CD1c-positive myeloid dendritic cell (primary cell): ENCODE measurements around the gene PLCB1.

Source experiments
- DNase-seq: peaks from one replicate; pipeline ENCODE4 v3.0.0-alpha.2; 2016; ENCODE audit errors: extremely low spot score

Gene PLCB1

GRCh38 chr20:8720089-8720488 lies 588.0 kb downstream of the PLCB1 start:
- no peak for DNase-seq

GRCh38 chr20:8721098-8721497 lies 589.0 kb downstream of the PLCB1 start:
- peak; percentile 61 for DNase-seq

DNA sequence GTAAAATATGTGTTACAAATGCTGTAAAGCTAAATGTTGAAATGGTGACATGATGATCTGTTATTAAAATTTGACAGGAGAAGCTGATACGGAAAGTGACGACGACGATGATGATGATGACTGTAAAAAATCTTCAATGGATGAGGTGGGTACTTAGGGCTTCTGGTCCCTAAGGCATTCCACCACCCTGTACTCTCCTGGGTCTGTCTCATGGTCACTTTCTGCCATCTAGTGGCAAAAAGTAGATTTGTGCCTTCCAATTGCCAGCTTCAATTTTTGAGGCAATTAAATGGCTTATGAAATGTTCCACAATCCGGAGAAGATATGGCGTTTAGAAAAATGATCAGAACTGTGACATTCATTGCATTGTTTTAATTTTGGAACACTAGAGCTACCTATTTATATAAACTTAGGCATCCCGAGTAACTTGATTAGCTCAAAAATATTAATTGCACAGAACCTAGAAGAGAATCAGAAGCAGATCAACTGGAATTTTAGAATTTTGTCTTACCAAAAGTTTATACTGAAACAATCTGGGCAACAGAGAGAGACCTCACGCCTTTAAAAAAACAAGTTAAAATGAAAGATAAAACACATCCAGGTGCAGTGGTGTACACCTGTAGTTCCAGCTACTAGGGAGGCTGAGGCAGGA lies 590.3 kb downstream of the PLCB1 start:
- DNase-seq = peak; percentile 76

GRCh38 chr20:8723296-8723695 lies 591.2 kb downstream of the PLCB1 start:
- DNase-seq = no peak

GRCh38 chr20:8724884-8725283 lies 592.8 kb downstream of the PLCB1 start:
- DNase-seq = no peak

DNA sequence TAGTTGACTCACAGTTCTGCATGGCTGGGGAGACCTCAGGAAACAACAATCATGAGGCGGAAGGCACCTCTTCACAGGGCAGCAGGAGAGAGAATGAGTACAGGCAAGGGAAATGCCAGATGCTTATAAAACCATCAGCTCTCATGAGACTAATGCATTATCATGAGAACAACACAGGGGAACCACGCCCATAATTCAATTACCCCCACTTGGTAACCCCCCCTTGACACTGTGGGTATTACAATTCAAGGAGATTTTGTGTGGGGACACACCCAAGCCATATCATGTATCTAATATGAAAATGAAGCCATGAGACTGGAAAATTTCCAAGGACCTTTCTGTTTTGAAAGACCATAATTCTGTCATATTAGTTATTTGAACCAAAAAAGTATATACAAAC lies 594.4 kb downstream of the PLCB1 start:
- no peak for DNase-seq

DNA sequence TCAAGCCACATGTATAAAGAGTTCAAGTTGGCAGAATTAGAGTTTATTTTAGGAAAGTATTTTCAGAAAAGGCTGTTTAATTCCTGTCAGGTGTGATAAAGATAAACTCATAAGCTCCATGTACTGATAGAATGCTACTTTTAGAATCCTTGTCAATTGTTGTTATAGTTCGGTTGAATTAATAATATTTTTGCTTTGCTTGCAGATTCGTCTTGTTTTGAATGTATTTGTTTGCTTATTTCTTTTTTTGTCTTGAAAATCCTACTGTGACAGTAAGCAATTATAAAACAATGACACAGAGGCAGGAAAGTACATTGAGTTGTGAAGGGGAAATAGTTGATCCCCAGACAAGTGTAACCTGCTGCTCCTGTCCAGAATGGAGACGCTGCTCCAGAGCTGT lies 602.9 kb downstream of the PLCB1 start:
- DNase-seq = no peak

- no peak for DNase-seq
Observed at GRCh38 chr20:8735674-8736073, 603.6 kb downstream of the PLCB1 start.

- DNase-seq = no peak
Observed at GRCh38 chr20:8740265-8740664, 608.2 kb downstream of the PLCB1 start.

- no peak for DNase-seq
Observed at GRCh38 chr20:8744228-8744844, 612.3 kb downstream of the PLCB1 start.

GRCh38 chr20:8749101-8749500 lies 617.0 kb downstream of the PLCB1 start:
- DNase-seq = no peak

DNA sequence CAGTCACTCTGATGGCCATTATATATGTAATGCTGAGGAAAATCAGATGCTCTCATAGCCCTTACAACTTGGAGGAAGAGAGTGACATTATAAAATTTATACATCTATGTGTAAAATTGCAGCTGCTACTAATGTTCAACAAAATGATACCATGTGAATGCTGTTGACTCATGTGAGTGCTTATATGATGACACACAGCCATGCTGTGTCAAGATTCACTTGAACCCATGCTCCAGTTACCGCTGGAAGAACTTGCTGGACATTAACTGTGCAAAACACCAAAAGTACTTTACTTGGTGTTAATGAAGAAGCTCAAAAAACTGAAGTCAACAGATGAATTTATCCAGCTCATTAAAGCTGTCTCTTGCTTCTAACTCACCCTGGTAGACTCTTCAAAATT lies 617.9 kb downstream of the PLCB1 start:
- no peak for DNase-seq

DNA sequence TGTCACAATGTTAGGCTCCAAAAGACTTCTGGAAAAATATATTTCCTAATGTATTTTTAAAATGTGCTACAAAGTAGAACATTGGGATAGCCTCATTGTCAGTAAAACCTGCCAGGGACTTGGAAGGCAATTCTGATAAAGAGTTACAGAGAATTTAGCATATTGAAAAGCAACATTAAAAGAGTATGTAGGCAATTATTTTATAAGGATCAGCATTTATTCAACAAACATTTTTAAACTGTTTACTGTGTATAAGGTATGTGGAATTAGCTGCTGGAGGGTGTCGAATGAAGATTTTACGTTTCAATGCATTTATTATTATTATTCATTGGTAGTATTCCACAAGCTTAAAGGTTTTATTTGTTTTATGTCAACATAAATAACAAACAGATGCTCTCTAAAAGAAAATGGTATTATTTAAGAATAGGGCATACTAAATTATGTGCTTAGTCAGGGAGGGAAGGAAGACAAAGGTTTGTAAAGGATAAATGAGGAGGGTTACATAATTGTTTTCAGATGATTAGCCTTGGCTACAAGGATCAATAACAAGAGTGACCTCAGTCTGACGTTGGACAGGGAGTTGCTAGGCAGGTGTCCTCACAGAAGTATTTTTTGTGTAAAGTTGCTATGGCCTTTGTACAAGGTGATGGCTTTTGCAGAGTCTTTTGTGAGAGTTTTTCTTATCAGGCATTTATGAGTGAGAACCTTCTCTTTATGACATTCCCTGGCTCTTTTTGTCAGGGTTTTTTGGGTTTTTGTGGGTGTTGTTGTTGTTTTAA lies 623.5 kb downstream of the PLCB1 start:
- no peak for DNase-seq

DNA sequence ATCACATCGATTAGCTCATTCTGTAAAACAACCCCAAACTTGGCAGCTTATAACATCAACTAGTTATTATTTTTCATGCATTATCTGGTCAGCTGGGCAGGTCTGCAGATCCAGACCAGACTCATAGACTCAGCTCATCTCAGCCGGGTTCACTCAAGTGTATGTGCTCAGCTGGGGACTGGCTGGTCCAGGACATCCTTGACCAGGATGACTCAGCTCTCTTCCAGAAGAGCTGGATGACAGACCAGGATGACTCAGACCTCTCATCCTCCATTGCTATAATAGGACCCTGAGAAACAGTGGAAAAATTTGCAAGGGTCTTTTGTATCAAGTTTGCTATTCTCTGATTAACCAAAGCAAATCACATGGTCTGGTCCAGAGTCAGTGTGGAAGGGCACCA lies 624.3 kb downstream of the PLCB1 start:
- DNase-seq = no peak

DNA sequence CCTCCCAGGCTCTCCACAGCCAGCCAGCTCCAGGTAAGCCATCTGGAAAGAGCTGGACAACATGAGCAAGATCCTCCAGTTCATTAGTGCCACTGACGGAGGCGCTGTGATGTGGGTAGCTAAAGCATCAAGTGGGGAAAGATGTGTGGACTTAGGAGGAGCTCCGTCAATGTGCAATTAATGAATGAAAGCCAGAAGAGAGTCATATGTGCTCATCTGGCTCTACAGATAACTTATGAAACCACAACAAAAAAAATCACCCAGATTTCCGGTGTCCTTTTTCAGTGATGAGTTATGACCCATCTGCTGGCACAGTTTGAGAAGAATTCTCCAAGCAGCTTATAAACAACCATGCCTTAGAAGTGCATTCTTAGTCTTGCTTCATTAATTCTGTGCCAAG lies 625.1 kb downstream of the PLCB1 start:
- DNase-seq = no peak

GRCh38 chr20:8764344-8764962 lies 632.4 kb downstream of the PLCB1 start:
- DNase-seq = no peak

DNA sequence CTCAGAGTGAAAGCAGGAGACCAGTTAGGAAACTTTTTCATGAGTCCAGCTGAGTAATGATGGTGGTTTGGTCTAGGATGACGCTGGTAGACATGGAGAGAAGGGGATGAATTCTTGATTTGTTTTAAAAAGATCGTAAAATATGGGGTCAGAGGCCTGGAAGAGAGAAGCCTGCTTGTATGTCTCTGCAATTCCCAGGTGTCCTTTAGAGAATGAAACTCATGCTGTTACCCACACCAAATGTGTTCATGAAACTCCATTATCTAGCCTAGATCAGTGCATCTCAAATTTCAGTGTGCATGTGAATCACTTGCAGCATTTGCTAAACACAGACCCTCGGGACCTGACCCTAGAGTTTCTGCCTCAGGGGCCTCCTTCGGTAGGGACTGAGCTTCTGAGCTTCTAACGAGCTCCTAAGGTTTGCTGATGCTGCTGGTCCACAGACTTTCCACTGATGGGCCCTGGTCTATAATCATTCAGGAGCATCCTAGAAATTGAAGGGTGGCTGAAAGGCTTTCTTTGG lies 634.9 kb downstream of the PLCB1 start:
- no peak for DNase-seq

DNA sequence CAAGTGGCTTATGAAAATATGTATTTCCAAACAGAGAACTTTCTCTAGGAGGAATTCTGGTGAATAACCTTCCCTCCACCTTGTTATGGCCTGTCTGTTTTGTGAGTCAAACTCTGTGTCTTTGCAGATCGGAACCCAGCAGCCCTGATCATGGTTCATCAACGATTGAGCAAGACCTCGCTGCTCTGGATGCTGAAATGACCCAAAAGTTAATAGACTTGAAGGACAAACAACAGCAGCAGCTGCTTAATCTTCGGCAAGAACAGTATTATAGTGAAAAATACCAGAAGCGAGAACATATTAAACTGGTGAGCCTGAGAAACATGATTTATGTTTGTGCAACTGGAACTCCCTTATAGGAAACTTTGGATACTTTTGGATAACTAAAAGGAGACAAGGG lies 642.3 kb downstream of the PLCB1 start:
- no peak for DNase-seq

DNA sequence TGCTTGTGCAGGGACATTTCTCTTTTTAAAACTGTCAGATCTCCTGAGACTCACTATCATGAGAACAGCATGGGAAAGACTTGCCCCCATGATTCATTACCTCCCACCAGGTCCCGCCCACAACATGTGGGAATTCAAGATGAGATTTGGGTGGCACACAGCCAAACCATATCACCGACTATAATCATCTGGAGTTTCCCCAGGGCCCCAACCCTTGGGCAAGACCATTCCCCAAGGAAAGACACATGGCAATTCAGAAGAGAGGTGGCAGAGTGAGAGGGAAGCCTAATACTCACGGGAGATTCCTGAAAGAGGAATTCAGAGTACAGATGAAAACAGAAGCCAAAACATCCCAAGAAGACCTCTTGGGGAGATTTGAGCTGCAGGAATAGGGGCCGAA lies 645.8 kb downstream of the PLCB1 start:
- no peak for DNase-seq

DNA sequence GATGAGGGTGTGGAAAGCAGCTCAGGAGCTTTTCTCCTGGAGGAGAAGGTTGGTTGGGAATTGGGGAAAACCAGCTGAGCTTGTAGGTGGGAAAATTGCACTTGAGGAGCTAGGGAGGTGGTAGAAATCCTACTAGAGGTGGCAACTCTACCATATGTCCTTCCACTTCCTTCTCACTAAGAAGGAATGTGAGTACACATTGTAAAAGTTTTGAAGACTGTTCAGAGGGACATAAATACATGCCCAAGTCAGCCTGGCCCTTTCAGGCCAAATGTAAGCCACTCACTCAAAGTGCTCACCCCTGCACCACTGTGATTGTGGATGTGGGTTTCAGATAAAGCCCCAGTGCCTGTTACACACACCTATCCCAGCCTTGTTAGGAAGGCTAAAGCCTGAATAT lies 646.3 kb downstream of the PLCB1 start:
- DNase-seq = no peak

DNA sequence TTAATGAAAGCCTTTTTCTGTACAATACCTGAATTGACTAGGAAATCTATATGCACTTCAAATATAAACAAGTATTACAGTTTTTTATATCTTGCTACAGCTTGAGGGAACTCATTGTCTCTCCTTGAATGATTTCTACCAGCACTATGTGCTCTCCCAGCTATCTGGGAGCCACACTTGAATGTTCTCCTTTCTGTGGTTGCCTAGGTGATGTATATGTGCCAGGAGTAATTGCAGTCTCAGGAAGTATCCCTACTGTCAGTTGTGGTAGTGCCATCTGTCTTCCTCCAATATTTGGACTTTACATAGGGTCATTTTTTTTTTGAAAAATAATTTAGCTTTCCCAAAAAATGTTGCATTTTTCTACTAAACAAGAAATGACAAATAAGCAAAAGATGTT lies 648.8 kb downstream of the PLCB1 start:
- no peak for DNase-seq

- DNase-seq = no peak
Observed at GRCh38 chr20:8782804-8783203, 650.7 kb downstream of the PLCB1 start.

GRCh38 chr20:8783734-8784133 lies 651.7 kb downstream of the PLCB1 start:
- DNase-seq = no peak
